GM12874 (cell line): ENCODE data around the gene REELD1.

ENCODE experiments used
- TF ChIP-seq, protein P1 (sequence below): IDR thresholded peaks from 2 replicates; pipeline ENCODE4 v1.5.1; 2011; ENCODE audit warnings: low read depth, mild to moderate bottlenecking, control low read depth, low read length, moderate library complexity; ENCODE audit not compliant: insufficient read depth

Gene REELD1

DNA sequence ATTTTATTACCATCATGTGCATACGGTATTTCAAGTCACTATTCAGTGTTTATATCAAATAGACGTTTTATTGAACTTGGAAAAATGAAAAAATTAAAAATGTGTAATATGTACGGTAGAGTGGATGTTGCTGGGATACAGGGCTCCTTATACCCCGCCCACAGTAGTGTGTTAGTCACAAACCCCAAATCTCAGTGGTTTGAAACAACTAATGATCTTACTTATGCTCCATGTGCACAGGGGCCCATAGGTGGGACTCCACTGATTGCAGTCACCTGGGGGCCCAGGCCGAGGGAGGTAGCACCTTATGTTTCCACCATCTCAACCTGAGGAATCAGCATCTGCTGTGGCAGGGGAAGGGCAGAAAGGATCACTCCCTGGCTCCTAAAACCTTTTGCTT, 20.7 kb upstream of the REELD1 start:
- TF ChIP-seq, protein P1, sequence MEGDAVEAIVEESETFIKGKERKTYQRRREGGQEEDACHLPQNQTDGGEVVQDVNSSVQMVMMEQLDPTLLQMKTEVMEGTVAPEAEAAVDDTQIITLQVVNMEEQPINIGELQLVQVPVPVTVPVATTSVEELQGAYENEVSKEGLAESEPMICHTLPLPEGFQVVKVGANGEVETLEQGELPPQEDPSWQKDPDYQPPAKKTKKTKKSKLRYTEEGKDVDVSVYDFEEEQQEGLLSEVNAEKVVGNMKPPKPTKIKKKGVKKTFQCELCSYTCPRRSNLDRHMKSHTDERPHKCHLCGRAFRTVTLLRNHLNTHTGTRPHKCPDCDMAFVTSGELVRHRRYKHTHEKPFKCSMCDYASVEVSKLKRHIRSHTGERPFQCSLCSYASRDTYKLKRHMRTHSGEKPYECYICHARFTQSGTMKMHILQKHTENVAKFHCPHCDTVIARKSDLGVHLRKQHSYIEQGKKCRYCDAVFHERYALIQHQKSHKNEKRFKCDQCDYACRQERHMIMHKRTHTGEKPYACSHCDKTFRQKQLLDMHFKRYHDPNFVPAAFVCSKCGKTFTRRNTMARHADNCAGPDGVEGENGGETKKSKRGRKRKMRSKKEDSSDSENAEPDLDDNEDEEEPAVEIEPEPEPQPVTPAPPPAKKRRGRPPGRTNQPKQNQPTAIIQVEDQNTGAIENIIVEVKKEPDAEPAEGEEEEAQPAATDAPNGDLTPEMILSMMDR = no peak

DNA sequence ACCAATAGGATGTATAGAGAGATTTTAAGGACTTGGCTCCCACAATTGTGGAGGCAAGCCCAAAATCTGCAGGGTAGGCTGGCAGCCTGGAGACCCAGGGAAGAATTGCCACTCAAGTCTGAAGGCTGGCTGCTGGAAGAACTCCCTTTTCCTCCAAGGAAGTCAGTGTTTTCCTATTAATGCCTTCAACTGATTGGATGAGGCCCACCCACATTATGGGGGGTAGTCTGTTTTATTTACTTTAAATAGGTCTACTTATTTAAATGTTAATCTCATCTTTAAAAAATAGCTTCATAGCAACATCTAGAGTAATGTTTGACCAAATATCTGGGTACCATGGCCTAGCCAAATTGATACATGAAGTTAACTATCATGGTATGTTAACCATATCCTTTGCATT, 20.1 kb upstream of the REELD1 start:
- TF ChIP-seq, protein P1 = no peak

DNA sequence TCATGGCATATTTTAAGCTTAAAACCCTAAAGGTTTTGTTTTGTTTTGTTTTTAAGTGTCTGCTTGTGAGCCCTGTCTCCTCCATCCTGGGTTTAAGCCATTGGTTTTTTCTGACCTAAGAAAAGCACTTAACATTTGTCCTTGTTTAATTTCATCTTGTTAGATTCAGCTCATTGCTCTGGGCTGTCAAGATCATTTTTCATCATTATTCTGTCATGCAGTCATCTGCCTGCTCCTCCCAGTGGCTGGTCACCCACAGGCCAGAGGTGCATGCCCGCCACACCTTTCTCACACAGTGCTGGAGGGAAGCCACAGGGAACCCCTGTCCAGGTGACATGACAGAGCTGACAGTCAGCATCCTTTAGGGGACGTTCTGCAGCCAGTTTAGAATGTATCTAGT, 11.7 kb upstream of the REELD1 start:
- TF ChIP-seq, protein P1 = no peak

DNA sequence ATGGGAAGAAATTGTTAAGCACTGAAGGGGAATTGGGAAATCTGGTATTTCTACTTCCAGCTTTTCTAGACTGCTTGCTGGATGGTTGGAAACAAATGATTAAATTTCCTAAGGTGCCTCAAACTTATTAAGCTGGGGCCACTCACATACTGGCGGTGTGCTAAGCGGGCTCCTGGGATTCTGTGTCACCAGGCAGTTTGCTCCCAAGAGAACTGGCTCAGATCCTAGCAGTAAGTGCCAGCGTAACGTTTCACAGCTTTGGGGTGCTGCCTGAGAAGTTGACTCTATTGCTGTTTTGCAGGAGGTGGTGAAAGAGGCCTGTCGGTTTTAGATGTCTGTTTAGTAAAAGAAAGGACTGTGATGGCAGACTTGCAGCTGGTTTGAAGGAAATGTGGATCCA, 6.9 kb upstream of the REELD1 start:
- TF ChIP-seq, protein P1 = no peak

DNA sequence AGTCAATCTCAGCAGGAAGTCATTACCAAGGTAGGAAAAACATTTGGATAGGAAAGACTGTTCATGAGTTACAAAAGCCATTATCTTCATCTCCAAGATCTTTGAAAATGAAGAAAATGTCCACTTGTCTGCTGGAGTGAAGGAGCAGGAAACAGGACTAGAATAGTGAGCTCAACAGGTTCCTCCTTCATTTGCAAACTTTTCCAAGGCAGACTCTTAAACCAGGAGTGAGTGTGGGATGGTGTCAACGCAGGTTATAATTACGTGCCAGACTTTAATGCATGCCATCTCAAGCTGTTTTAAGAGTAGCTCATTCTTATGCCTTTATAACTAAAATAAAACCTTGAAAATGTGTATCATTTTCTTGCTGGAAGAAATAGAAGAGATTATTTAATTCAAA, 3.4 kb upstream of the REELD1 start:
- TF ChIP-seq, protein P1 = no peak

DNA sequence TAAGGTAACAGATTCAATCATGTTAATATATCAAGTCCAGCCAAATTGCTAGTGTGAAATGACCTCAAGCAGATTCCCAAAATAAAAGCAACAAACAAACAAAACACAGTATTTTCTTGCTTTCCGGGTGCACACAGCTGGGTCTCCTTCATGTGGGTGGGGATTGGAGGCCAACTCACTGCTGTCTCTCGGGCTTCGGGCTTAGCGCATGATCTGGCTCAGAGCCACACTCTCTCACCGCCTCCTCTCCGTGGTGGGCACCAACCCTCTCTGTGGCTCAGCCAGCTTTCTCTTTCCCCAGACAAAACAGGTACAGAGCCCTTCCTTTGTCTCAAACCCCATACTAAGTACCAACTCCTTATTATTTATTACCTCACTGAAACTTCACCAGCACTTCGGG, 2.9 kb upstream of the REELD1 start:
- TF ChIP-seq, protein P1 = no peak

DNA sequence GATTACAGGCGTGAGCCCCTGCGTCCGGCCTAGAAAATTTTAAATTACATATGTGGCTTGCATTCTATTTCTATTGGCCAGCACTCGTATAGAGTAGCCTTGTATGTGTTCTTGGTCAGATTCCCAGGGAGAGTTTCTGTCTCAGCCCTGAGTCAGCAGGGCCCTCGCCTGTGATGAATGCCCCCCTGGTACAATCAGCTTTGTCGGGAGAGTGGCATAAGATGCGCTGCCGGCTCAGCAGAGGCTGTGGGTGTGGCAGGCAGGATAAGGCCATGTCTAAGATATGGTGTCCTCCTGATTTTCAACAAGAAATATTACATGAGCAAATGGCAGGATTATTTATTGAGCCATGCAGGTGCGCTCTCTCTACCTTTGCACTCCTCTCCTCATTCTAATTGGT, 1.6 kb upstream of the REELD1 start:
- TF ChIP-seq, protein P1 = no peak

DNA sequence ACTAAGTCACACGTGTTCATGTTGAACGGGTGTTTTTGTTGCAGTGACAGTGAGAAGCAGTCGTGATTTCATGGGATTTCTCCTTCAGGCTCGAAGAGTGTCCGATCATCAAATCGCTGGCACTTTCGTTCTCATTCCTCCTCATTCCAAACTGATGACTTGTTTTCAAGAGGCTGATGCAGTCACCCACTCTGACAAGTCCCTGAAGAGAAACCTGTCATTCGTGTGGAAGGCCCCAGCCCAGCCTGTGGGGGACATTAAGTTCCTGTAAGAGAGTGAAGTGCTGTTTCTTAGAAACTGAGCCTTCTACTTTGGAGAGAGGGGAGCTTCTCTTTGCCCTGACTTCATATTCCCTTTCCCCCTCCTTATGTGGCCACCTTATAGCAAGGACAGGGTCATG, 8.0 kb downstream of the REELD1 start:
- TF ChIP-seq, protein P1 = no peak
